GM19452 (cell line): Measurements from ENCODE around the gene WWTR1.

Experiments
- ATAC-seq: cut with Tn5 transposase; IDR thresholded peaks from one replicate; pipeline ENCODE4 v1.9.1; 2021; ENCODE audit not compliant: unreplicated experiment

The WWTR1 gene

DNA sequence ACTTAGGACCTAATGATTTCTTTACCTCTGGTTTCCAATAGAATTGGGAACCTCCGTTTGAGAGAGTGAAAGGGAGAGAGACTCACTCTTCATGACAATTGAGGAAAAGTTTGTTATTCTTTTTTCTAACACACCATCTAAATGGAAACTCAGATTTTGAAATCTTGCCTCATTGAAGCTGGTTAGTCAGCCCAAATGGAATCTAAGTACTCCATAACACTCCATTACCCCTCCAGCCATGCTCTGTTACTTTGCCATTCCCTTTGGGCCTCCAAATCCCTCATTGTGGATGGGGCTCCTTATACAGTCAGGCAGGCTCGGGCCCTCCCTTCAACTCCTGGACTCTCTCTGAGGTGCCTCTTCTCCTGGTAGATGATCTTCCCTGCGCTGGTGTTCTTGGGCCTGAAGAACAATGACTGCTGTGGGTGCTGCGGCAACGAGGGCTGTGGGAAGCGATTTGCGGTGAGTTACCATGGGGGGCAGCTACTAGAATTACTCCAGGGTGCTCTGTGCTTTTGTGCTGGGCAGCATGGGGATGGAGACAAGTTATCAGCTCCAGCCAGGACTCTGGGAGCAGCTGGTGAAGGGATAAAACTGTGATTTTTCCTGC, 182.3 kb downstream of the WWTR1 start:
- ATAC-seq = no peak

DNA sequence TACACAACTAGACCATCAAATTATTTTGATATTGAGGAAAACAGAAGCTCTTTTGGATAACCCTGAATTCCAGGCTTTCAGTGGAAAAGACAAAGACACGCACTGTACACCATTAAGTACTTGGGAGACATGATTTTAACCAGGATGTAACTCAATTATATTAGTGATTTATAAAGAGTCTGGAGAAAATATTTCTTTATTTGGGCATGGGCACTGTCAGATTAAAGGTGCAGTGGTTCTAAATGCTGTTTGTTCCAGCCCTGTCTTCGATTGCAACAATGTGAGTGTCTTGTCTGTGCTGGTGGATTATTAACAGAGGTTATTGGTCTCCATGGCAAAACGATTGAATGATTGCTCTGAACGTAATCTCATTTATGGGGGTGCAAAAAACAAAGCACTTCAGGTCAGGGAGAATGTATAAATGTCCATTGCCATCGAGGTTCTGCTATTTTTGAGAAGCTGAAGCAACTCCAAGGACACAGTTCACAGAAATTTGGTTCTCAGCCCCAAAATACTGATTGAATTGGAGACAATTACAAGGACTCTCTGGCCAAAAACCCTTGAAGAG, 183.5 kb downstream of the WWTR1 start, which contains the start of gene TM4SF4:
TM4SF4 (plus strand) TSS at position 448 of the 568 bp plus-strand sequence. CDS start 181 bp downstream, outside the sequence.
- ATAC-seq = no peak

DNA sequence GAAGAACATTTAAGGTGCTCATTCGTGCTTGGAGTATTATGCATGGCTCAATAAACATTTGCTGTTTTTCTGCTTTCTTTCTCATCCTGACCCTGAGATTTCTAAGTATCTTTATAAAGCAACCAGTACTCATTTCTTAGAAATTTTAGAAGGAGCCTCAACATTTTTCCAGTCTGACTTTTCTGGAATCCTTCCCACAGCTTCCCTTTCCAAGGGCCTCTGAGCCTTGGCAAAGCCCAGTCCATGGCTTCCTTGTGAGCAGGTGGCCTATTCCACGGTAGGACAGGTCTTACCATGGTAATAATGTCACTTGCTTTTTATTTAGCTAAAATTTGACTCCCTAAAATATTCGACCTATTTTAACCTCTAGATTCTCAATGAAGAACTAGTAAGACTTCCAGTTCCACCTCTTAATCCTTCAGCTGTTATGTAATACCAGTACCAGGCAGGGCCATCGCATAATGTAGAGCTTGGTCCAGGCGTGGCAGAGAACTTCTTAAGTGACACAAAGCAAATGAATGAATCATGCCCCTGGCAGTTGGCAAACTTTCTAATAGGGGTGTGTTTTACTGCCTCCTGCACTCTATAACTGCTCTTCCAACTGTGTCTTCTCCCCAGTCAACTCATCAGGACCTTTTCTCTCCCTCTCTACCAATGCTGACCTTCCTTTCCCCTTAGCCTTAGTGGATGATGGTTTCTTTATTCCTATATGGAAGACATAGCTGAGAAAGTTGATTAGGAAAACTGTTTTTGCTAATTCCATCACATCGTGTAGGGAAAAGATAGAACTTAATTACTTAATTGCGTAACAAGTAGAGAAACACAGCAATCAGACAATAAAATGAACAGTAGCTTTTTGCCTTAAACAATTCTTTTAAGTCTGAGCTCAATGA, 184.2 kb downstream of the WWTR1 start:
- no peak for ATAC-seq

DNA sequence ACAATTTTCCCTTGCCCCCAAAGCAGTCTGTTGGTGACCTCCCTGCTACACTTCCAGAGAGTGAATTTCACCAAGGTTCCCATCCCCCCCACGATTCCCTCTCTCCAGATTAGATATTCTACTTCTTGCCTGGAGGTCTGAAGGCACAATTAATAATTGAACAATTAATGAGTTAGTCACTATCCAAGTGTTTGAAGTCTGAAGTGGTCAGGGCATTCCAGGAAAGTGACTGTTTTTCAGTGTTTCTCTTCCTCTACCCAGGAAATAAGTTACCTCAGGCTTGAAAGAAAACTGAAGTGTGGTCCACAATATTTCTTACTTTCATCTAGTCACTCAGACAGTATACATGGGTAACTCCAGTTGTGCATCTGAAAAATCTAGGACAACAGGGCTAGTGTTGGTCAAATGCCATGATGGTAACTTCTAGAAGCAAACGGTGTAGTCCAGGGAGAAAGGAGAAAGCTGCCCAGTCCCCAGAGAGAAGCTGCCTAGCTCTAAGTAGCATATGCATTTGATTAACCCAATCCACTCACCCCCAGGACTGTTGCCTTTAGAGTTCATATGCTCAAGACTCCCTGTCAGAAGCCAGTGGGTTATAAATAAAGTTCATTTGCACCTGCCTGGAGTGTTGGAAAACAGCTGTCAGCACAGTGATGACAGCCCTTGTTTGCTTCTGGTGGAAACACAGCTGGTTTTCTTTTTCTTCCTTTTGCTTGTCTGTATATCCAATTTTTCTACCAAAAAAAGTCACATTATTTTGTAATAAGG, 185.6 kb downstream of the WWTR1 start:
- no peak for ATAC-seq

DNA sequence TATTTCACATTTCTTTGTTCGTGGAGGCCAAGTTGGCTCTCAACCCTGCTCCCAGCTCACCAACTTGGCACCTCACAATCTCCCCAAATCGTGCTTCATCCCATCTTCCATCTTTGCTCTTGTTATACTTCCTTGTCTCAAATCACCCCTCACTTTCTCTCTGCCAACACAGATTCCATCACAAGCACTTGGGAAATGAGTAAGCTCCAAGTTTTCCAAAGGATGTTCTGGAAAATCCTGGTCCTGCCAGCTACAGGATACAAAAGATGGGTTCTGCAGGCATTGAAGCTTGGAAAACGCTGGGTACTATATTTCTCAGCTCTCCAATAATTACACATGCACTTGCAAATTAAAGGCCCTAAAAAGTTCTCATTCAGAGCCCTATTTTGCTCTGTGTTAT, 187.4 kb downstream of the WWTR1 start:
- no peak for ATAC-seq

DNA sequence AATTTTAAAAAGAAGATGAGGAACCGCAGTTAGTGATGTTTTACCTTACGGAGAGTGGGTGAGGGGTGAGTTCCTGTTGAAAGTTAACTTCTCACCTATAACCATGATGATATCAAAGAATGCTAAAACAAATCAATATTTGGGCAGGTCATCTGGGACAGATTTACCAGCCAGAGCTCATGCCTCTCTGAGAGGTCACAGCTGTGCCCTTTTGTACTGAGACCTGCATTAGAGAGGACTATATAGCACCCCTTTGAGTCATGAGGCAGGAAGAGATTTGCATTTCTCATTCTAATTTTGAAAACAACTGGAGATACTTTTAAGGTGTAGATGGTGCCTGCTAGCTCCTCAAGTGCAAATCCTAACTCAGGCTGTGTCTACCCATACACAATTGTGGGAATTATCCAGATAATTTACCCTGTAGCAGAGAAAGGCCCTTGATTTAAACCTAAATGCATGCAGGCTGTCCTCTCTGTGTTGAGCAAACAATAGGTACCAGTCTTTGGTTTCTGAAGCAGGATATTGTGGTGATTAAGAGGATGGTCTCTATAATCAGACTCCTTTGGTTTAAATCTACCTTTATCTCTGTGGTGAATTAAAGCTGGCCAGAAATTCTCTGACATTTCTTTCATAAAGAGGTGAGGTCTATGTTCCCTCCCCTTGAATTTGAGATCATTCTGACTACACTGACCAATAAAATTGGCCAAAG, 189.2 kb downstream of the WWTR1 start:
- peak; percentile 88 for ATAC-seq
